CD1c-positive myeloid dendritic cell (primary cell): ENCODE data around the gene ZKSCAN2.
A peak's percentile ranks its signal among the peaks of the same experiment; 100 is the strongest.

Source experiments
- DNase-seq: peaks from one replicate; pipeline ENCODE4 v3.0.0-alpha.2; 2016; ENCODE audit errors: extremely low spot score

Gene ZKSCAN2

DNA sequence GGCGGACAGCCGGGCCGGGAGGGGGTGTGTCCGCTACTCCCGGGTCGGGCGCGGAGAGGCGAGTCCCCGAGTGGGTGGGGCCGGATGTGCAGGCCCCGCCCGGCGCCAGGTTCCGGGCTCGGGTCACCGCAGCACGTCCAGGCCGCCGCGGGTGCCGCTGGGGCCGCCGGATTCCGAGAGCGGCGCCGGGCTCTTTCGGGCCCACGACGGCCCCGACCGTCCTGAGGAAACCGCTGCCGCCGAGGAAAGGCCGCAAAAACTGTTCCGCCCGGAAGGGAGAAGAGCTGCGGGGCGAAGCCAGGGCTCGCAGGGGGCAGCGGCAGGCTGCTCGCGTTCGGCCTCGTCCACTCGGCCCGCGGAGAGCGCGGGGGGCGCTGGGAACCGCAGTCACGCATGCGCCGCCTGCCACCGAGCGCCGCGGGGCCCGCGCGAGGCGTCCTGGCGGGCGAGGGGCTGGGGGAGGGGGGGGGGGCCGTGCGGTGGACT lies at the start of gene ZKSCAN2:
ZKSCAN2 (minus strand) TSS at position 376 of the 486 bp plus-strand sequence. CDS start 718 bp downstream, outside the sequence.
- DNase-seq = peak; percentile 92

DNA sequence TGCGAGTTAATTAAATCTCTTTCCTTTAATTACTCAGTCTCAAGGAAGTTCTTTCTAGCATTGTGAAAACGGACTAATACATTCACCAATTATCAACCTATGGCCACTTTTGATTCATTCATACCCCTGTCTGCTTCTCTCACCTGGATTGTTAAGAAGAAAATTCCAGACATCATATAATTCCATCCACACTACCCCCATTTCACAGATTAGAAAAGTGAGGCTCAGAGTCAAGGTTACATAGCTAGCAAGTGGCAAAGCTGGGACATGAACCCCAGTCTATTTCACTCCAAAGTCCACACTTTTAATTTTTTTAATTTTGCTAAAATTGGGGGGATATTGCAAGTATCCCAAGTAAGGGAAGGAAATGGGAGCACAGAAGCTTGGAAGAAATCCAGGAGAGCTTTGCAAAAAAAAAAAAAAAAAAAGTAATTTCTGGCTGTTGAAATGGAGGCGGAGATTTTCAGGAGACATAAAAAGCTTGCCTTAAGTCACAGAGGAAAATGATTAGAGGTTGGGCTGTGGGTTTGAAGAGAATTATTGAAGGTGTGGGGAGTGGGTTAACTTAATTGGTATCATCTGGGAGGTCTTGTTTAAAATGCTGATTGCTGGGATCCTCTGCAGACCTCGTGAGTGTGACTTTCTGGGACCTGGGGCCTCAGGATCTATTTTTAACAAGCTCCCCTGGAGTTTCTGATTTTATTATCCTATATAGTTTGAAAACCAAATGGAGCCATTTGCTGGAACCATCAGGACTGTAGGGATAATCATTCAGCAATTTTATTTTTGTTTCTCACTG lies 42.3 kb upstream of the ZKSCAN2 start:
- no peak for DNase-seq

DNA sequence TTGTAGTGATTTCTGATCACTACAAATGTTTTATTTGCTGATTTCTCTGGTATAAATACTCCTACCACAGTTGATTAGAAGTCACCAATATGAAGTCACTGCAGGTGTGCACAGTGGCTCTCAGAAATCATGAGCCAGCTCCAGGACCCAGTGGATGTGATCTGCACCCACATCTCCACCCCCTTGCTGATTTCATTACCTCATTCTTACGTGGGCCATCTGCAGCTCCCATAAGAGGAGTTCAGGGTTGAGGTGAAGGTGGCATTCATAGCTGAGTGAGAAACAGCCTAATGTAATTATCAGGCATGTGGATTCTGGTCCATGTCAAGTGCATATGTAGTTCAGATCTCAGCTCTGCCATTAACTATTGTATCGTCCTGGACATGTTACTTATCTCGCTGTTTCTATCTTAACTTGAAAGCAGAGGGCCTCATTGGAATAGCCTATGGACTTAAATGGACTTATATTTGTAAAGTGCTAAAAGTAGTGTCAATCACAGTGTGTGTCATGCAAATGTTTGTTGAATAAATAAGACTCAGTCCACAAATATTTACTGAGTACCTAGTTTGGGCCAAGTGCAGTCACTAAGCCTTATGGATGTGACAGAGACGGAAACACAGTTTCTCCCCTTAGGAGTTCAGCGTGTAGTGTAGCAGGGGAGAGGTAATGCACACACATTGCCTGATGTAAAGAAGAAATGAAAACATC lies 40.7 kb upstream of the ZKSCAN2 start:
- no peak for DNase-seq

DNA sequence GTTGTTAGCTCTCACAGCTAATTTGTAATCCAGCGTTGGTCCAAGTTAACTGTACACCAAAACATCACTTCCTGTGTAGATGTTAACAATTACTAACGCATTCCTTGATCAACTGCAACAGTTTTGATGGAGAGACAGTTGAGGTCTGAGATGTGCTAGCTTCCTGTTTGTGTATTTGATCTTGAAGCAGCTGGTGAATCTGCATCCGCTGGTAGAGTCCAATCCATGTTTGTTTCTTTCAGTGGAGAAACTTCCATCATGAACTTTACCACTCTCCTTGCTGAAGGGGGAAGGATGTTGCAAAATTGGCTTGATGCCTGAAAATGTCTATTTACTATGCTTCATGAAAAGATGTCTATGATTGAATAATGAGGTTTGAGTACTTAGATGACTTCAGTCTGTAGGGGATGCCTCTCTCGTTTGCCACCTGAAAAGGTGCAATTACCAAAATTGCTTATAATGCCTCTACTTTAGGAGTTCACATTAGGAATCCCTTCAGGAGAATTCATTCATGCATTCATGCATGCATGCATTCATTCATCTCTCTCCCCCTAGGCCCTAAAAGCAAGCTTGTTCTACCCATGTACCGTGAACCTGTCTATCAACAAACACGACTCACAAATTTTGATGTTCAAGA lies 39.6 kb upstream of the ZKSCAN2 start:
- DNase-seq = no peak

DNA sequence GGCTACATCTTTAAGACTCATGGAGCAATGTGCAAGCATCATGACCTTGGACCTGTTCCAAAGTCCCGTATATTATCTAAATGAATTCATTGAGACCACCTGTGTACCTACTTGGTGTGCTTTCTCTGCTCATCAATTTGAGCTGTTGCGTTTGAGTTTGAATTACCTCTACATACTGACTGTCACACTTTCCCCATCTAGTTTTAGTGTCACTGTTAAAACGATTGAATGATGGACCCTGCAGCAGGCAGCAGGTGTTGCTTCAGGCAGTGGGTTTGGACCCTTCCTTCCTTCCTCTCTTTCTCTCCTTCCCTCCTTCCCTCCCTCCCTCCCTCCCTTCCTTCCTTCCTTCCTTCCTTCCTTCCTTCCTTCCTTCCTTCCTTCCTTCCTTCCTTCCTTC lies 33.9 kb upstream of the ZKSCAN2 start:
- DNase-seq = no peak

DNA sequence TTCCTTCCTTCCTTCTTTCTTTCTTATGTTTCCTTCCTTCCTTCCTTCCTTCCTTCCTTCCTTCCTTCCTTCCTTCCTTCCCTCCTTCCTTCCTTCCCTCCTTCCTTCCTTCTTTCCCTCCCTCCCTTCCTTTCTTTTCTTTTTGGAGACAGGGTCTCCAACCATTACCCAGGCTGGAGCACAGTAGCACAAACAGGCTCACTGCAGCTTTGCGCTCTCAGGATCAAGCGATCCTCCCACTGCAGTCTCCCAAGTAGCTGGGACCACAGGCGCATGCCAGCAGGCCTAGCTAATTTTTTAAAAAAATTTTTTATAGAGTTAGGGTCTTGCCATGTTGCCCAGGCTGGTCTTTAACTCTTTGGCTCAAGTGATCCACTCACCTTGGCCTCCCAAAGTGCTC lies 31.8 kb upstream of the ZKSCAN2 start:
- DNase-seq = no peak

DNA sequence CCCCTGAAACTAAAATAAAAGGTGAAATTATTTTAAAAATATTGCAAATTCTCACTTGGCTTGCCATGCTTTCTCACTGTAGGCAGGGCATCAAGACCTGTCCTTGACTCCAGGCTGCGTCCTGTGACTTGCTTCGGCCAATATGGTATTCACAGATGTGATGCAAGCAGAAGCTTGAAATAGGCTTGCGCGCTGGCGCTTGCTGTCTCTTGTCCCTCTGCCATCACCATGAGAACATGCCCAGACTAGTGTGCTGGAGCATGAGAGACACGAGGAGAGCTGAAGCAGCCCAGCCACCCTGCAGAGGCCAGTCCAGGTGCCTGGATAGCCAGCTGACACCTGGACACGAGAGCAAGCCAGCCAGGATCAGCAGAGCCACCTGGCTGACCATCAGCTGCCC lies 21.8 kb upstream of the ZKSCAN2 start:
- DNase-seq = no peak

DNA sequence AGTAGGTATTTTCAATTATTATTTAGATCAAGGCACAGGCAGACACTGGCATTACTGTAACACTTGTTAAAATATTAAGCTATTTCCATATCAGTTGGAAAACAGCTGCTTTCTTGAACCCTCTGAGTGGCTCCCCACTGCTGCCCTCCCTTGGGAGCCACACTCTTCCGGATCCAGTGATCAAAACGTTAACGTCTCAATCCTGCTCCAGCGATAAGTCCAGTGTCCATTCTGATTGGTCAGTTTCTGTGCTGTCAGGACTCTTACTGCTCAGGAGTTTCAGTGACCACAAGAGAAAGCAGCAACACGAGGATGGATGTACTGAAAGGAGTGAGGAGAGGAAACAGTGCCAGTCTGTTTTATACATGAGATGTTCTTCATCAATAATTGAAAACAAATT lies 13.8 kb upstream of the ZKSCAN2 start:
- no peak for DNase-seq

DNA sequence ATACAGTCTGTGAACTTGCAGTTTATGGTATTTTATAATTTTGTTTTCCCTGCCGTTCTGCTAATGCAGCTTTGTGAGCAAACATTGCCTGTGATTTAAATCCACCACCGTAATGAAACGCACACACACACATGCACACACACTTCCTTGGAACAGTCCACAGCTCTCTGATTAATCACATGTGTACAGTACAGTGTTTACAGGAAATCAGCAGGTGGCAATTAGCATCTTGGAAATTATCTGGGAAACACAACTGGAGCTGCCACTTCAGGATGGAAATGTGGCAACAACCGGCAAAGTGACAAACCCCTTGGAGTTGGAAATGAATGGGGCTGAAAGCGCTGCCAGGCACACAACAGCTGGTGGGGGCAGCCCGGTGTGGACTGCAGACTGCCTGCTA lies 12.9 kb upstream of the ZKSCAN2 start:
- DNase-seq = no peak

DNA sequence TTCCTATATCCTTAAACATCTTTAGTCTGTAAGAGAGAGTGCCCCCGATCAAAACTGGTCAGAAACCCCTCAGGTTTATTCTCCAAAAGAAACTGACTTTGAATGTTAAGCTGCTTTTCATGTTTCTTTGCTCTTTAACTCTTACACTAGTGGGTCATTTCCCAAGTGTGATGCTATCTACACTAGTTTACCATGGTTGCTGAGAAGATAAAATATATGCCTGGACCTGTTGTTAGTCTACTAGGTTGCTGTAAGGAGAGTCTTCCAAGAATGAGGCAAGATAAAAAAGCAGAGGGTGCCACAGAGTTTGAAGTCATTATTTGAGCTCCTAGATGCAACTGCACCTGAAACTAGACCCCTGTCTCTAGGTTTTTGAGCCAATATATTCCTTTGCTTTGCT lies 12.2 kb upstream of the ZKSCAN2 start:
- no peak for DNase-seq

DNA sequence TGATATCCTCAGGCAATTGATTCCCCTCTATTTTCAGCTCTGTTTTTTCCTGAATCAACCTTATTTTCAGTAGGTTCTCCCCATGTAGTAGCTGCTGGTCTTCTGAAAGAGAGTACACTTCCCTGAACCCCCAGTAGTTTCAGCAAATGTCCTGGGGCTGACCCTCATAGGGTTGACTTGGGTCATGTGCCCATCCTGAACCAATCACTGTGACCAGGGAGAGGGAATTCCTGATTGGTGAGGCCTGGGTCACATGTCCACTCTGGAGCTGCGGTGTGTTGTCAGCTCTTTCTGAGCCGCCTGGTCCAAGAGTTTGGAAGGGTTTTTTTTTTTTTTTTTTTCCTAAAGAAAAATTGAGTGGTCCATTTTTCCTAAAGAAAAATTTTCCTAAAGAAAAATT lies 8.3 kb upstream of the ZKSCAN2 start:
- DNase-seq = no peak

DNA sequence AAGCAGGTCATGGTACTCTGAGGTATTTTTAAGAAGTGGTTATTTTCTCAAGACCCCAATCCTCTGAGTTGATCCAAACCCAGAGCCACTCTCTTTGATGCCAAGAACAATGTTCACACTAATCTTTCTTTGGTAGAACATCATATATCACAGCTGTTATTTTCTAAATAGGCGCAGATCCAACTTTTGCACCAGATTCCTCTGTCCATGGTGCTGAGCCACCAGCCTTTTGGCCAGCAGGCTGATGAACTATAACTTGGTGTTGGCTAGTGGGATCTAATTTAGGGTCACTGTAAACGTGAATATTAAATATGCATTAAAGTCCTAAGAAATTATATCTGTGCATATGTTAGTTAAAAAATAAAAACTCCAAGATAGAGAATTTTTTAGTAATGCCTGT lies 7.0 kb upstream of the ZKSCAN2 start:
- no peak for DNase-seq

DNA sequence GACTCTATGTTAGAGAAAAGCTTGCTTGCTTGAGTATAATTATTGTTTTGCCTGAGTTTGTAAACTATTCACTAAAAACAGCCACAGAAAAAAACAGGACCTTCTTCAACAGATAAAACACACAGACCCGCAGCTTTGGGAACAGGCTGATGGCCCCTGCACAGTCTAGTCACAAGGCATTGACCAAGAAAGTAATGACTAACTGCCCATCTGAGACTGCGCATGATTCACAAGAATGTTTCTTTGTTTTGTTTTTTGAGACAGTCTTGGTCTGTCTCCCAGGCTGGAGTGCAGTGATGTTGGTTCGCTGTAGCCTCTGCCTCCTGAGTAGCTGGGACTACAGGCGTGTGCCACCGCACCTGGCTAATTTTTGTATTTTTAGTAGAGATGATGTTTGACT lies 2.8 kb upstream of the ZKSCAN2 start:
- no peak for DNase-seq

DNA sequence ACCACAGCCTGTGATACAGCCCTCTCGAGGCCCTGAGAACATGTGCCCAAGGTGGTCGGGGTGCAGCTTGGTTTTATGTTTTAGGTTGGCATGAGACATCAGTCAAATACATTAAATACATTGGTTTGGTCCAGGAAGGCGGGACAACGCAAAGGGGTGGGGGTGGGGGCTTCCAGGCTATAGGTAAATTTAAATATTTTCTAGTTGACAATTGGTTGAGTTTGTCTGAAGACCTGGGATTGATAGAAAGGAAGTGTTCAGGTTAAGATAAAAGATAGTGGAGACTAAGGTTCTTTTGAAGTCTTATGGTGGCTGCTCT lies 1.2 kb upstream of the ZKSCAN2 start:
- DNase-seq = no peak

DNA sequence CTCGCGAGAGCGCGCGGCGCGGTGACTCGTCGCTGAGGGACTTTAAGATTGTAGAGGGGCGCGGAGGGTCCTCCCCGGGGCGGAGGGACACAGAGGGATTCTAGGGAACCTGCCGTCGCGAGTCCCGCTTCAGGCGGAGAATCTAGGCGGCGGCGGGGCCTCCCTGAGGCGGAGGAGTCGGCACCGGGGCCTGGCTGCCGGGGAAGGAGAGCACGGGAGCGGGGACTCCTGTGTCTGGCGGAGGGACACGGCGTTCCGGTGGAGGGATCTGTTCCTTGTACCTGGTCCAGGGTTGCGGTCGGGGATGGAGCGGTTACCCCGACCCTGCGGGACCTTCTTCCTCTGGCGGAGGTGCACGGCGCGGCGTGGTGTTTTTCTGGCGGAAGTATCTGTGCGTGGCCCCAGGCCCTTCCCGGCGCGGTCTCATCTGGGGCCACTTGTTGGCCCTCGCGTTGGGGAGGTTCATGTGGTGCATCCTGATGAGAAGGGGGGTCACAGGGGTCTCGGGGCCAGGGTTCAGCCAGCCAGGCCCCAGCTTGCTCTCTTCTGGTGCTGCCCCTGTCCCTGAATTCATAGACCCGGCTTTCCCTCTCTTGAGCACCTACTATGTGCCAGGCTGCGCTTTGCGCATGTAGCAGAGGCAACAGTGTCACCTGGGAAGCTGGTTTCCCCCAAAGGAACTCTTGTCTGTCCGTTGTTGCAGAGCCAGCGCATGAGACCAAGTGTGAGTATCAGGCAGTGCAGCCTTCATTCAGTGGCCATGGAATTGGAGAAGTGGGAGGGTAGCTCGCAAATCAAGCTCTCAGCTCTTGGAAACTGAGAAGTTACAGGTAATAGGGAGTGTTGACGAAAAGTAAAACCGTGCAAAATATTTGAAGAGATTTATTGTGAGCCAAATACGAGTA lies 563 bp upstream of the ZKSCAN2 start:
- peak; percentile 67 for DNase-seq

DNA sequence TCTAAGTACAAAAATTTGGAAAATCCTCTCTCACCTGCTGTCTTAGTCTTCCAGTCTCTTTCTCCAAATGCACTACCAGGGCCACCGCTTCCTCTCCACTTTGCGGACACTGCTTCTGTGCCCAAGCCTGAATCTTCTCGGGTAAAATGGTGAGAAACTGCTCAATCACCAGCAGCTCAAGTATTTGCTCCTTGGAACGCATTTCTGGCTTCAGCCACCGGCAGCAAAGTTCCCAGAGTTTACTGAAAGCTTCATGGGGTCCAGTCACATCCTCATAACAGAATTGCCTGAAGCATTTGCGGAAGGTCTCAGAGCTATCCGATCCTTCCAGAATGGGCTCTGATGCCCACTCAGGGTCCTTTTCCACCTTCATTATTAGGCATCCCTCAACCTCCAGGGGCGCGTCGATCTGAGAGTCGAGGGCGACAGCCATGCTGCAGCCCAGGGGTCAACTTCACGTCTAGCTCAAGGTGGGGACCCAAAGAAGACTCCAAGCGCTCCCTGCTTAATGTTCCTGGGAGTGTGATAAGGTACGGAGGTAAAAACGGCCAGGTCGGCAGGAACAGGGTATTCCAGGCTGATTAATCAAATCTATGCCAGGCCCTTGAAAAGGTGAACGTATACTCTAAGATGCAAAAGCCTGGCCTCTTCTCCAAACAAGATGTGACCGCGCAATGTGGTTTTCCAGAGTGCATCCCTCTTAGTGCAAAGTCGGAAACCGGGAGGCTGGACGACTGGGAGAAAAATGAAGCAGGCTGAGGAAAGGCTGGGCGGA lies 763 bp downstream of the ZKSCAN2 start:
- peak; percentile 17 for DNase-seq

DNA sequence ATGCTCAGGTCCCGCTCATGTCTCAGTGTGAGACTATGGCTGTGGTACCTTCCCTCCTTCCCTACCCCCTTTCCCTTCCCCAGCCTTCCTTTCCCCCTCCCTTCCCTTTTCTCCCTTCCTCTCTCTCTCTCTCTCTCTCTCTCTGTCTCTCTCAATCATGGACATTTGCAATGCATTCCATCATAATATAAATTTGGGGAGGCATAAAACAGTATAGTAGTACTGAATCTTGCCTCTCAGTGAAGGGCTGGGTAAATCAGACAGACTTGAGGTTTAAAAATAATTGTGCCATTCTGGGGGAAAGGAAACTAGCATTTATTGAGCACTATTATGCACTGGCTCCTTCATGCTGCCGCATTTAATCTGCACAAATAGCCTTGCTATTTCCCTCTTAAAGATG lies 4.3 kb downstream of the ZKSCAN2 start:
- DNase-seq = no peak

DNA sequence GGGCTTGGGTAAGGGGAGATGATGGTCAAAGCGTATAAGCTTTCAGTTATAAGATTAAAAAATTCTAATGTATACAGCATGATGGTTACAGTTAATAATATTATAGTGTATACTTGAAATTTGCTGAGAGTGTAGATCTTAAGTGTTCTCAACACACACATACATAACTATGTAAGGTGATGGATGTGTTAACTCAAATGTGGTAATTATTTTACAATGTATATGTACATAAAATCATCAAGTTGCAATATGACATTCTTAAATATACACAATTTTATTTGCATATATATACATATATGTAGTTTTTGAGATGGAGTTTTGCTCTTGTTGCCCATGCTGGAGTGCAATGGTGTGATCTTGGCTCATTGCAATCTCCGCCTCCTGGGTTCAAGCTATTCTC lies 7.2 kb downstream of the ZKSCAN2 start:
- DNase-seq = no peak

DNA sequence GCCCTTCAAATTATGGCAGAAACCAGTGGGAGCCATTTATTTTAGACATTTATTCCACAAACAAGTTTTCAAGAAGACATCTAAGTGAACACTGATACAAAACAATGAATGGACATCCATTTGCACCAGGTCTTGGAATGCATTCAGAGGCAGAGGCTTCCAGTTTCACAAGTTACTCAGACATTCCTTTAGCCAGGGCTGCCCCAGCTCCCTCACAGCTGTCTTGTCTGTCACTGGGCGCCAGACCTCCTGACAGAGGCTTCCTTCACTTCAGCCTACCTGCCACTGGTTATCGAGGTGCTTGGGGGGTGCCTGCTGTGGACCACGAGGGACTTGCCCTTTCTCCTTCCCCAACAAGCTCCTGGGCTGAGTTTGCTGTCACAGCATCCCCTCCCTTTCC lies 21.7 kb downstream of the ZKSCAN2 start:
- DNase-seq = no peak

DNA sequence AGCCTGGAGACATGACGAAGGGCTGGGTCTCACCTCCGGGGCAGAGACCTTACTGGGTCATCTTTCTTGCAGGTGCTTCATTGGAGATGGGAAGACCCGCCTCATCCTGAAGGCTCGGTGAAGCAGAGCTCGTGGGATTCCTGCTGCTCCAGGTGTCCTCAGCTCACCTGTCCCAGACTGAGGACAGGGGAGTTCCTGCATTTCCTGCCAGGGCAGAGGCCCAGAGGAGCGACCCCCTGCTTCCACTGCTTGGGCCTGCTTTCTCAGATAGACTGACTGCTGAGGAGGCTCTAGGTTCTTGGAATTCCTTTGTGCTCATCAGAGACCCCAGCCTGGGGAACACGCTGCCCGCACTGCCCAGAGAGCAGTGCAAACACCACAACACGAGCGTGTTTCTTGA lies 29.3 kb downstream of the ZKSCAN2 start:
- DNase-seq = no peak

DNA sequence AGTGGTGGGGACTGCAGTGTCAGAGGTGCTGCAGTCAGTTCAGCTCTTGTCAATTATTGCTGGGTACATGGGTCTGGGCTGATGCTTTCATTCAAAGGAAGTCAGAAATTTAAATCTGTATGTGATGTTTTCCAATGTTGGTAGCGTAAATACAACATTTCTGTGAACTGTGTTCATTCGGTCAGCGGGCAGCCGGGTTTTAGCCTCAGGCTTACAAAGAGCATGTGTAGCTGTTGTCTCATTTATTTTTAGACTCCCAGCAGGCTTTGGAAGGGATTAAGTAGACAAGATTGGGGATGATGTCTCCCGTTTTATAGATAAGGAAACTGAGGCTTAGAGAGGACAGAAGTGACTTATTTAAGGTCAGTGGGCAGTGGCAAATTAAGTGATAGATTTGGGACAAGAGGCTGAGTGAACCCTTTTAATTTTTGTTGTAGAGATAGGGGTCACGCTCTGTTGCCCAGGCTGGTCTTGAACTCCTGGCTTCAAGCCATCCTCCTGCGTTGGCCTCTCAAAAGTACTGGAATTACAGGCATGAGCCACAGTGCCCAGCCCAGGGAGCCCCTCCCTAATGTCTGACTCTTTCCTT lies 32.8 kb downstream of the ZKSCAN2 start:
- no peak for DNase-seq
